Left renal pelvis (tissue), 4 donors: ENCODE data around the gene SLC2A6. TPM values are rescaled to one million over a fixed set of nuclear protein-coding genes. Genes with fewer than 3 reads are reported as not detected.

Experiments
- polyA plus RNA-seq, 4 donors: library from polyadenylated mRNA; unstranded; fragments of 120-200 nt; gene quantifications; one replicate each; pipeline ENCODE4 v1.2.1, GENCODE V29; 2013; ENCODE audit not compliant: insufficient read length in 4 of 4

The SLC2A6 gene
- polyA plus RNA-seq, 4 donors, result 0.76 to 1.8 (median 1.5) TPM

Other genes with a start within 250 kb of the SLC2A6 start
- gene ABO, start 203.9 kb downstream of the SLC2A6 start, polyA plus RNA-seq, result 10 to 100 TPM in 3 of 4 donors, 1 to 10 TPM in 1; 3.0 to 29.2 (median 15.2) TPM
- 10 to 100 TPM; 21.1 to 36.9 (median 26.7) TPM for gene SURF6, start 142.9 kb downstream of the SLC2A6 start, polyA plus RNA-seq
- 10 to 100 TPM; 24.2 to 29.9 (median 24.8) TPM for gene MED22, start 131.0 kb downstream of the SLC2A6 start, polyA plus RNA-seq
- 1,000 to 10,000 TPM; 2,222 to 2,557 (median 2,398) TPM for gene RPL7A, start 130.9 kb downstream of the SLC2A6 start, polyA plus RNA-seq
- gene SURF1, start 122.6 kb downstream of the SLC2A6 start, polyA plus RNA-seq, result 10 to 100 TPM; 22.0 to 50.5 (median 38.9) TPM
- 10 to 100 TPM; 12.4 to 25.6 (median 20.9) TPM for gene SURF2, start 122.5 kb downstream of the SLC2A6 start, polyA plus RNA-seq
- 100 to 1,000 TPM; 159 to 184 (median 178) TPM for gene SURF4, start 103.0 kb downstream of the SLC2A6 start, polyA plus RNA-seq
- 1 to 10 TPM; 2.9 to 6.7 (median 4.5) TPM for gene STKLD1, start 102.7 kb downstream of the SLC2A6 start, polyA plus RNA-seq
- gene REXO4, start 61.1 kb downstream of the SLC2A6 start, polyA plus RNA-seq, result 10 to 100 TPM; 23.2 to 30.3 (median 27.7) TPM
- 10 to 100 TPM in 1 of 4 donors, 1 to 10 TPM in 3; 7.1 to 14.0 (median 7.6) TPM for gene ADAMTS13, start 56.7 kb downstream of the SLC2A6 start, polyA plus RNA-seq
- 10 to 100 TPM; 16.6 to 36.6 (median 28.5) TPM for gene CACFD1, start 19.1 kb downstream of the SLC2A6 start, polyA plus RNA-seq
- under 1 TPM in 1 of 4 donors, not detected in 3; 0.22 TPM for gene MYMK, start 45.9 kb upstream of the SLC2A6 start, polyA plus RNA-seq
- 10 to 100 TPM in 1 of 4 donors, 1 to 10 TPM in 3; 1.7 to 38.7 (median 2.5) TPM for gene ADAMTSL2, start 55.6 kb upstream of the SLC2A6 start, polyA plus RNA-seq
- under 1 TPM in 2 of 4 donors, not detected in 2; 0.19 to 0.42 TPM for gene FAM163B, start 130.3 kb upstream of the SLC2A6 start, polyA plus RNA-seq
- gene DBH, start 157.3 kb upstream of the SLC2A6 start, polyA plus RNA-seq, result 1 to 10 TPM in 3 of 4 donors, under 1 TPM in 1; 0.77 to 2.3 (median 1.7) TPM